ENCODE data around the gene TREH. TPM values are rescaled to one million over a fixed set of nuclear protein-coding genes. Genes with fewer than 3 reads are reported as not detected.
A peak's percentile ranks its signal among the peaks of the same experiment; 100 is the strongest.

Gene TREH
- total RNA-seq, 2 donors from 2014 or later = 2.0 TPM; not detected in 1

DNA sequence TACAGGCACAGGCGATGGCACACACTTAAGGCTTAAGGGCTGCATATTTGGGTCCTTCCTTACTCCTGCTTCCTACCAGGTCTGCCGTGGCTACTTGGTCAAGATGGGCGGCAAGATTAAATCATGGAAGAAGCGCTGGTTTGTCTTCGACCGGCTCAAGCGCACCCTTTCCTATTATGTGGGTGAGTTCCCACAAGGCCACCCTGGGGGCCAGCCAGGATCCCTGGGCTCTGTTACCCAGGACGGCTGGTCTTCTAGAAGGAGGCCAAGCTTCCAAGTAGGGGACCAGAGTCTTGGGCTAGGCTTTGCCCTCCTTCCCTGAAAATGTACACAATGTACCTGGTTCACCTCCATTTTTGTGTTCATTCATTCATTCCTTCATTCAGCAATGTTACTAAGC lies 29.1 kb downstream of the TREH start:
- H3K27ac ChIP-seq = no peak overlapping the region
- H3K36me3 ChIP-seq (replicated peaks in 1 of 2; ENCODE audit: insufficient read depth in 1 of 2, low read depth in 2 of 2) = peaks cover 0 to 2% of the 10 kb centered on the region in 2 donors
- no peaks in the 10 kb centered on the region for H3K27me3 ChIP-seq
- 96% methylated on average over 6 to 8 of the region's 8 CpGs for WGBS, 2 donors
- H3K9me3 ChIP-seq = no peaks in the 10 kb centered on the region
- H3K4me3 ChIP-seq = no peak overlapping the region
- intact Hi-C loops (cut with DNase I) = no loop called here
- no peak for TF ChIP-seq POLR2A (IDR thresholded peaks at IDR 0.05)
- TF ChIP-seq, protein P1, sequence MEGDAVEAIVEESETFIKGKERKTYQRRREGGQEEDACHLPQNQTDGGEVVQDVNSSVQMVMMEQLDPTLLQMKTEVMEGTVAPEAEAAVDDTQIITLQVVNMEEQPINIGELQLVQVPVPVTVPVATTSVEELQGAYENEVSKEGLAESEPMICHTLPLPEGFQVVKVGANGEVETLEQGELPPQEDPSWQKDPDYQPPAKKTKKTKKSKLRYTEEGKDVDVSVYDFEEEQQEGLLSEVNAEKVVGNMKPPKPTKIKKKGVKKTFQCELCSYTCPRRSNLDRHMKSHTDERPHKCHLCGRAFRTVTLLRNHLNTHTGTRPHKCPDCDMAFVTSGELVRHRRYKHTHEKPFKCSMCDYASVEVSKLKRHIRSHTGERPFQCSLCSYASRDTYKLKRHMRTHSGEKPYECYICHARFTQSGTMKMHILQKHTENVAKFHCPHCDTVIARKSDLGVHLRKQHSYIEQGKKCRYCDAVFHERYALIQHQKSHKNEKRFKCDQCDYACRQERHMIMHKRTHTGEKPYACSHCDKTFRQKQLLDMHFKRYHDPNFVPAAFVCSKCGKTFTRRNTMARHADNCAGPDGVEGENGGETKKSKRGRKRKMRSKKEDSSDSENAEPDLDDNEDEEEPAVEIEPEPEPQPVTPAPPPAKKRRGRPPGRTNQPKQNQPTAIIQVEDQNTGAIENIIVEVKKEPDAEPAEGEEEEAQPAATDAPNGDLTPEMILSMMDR (IDR thresholded peaks at IDR 0.05) = no peak
- DNase-seq (no peak), ATAC-seq (no peak)
- H3K4me1 ChIP-seq = no peaks in the 10 kb centered on the region

DNA sequence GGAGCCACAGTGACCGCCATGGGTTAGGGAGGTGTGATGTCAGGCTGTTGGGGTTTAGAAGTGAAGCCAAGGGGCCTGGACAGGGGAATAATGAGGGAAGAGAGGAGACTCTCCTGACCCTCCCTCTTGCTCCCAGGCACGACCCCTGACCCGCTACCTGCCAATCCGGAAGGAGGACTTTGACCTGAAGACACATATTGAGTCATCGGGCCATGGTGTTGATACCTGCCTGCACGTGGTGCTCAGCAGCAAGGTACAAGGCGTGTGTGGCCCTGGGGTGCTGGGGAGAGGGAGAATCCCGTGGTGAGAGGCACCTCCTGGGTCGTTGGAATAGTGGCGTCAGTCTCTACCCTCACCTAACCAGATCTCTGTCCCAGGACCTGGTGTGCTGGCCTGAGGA lies 29.5 kb downstream of the TREH start:
- intact Hi-C loops (cut with DNase I) = no loop called here

DNA sequence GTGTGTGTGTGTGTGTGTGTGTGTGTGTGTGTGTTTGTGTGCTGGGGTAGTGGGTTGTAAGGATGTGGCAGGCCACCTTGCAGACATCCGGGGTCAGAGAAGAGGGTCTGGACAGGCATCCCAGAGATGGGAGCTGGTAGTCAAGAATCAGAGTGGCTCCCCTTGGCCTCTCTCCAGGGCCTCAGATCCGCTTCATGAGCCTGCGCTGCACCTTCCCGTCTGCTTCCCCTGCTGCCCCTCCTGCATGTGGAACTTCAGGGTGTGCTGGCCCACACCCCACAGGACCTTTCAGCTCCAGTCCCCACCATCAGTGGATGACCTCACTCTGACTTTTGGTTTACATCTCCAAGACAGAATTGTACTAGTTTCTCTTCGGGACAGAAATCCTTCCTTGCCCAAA lies 31.2 kb downstream of the TREH start:
- intact Hi-C loops (cut with DNase I) = no loop called here
- H3K4me3 ChIP-seq = no peak overlapping the region
- H3K4me1 ChIP-seq = peaks cover 8% of the 10 kb centered on the region
- peaks cover 0 to 5% of the 10 kb centered on the region in 2 donors for H3K36me3 ChIP-seq (replicated peaks in 1 of 2; ENCODE audit: insufficient read depth in 1 of 2, low read depth in 2 of 2)
- TF ChIP-seq, protein P1 (IDR thresholded peaks at IDR 0.05) = no peak
- no peak for TF ChIP-seq POLR2A (IDR thresholded peaks at IDR 0.05)
- peak in 1 of 4 donors; percentile 11 for DNase-seq
- WGBS, 2 donors = 87 to 88% methylated on average over 5 of the region's 5 CpGs
- ATAC-seq = no peak
- H3K27ac ChIP-seq = no peak overlapping the region
- no peaks in the 10 kb centered on the region for H3K27me3 ChIP-seq
- no peaks in the 10 kb centered on the region for H3K9me3 ChIP-seq

More for the DNA sequence above, 29.5 kb downstream of the TREH start:
- Histone ChIP-seq H3K27me3 (no peaks in the 10 kb centered on the region), H3K4me3 (no peak overlapping the region), H3K36me3 (replicated peaks in 1 of 2; ENCODE audit: insufficient read depth in 1 of 2, low read depth in 2 of 2) (peaks cover 0 to 1% of the 10 kb centered on the region in 2 donors), H3K27ac (no peak overlapping the region), H3K4me1 (no peaks in the 10 kb centered on the region), H3K9me3 (no peaks in the 10 kb centered on the region)
- ATAC-seq = no peak
- no peak for DNase-seq
- 81 to 85% methylated on average over 10 of the region's 10 CpGs for WGBS, 2 donors
- TF ChIP-seq, protein P1 (IDR thresholded peaks at IDR 0.05) = no peak
- TF ChIP-seq POLR2A (IDR thresholded peaks at IDR 0.05) = no peak

DNA sequence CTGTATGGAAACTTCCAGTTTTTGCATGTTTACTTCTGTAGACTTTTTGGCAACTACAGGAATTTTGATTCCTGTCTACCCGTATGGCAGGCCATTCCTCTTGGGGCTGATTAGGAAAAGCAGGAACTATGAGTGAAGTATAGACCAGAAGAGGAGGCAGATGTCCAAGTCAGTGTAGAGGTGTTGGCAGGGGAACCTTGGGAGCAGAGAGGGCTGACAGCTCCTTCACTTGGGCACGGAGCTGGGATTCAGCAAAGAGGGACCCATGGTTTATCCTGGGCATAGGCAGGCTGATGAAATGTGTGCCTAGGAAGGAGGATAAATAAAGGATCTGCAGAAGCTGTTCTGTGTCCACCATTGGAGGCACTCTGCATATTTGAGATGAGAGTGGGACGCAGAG lies 33.1 kb downstream of the TREH start:
- peaks cover 27% of the 10 kb centered on the region for H3K4me1 ChIP-seq
- TF ChIP-seq POLR2A (IDR thresholded peaks at IDR 0.05) = no peak
- TF ChIP-seq, protein P1 (IDR thresholded peaks at IDR 0.05) = no peak
- DNase-seq (peak in 1 of 4 donors; percentile 1), ATAC-seq (no peak)
- H3K9me3 ChIP-seq = no peaks in the 10 kb centered on the region
- H3K27ac ChIP-seq = no peak overlapping the region
- no peaks in the 10 kb centered on the region for H3K27me3 ChIP-seq
- intact Hi-C loops (cut with DNase I) = no loop called here
- H3K4me3 ChIP-seq = no peak overlapping the region
- peaks cover 0 to 5% of the 10 kb centered on the region in 2 donors for H3K36me3 ChIP-seq (replicated peaks in 1 of 2; ENCODE audit: insufficient read depth in 1 of 2, low read depth in 2 of 2)
- 74 to 75% methylated on average over 3 of the region's 3 CpGs for WGBS, 2 donors

DNA sequence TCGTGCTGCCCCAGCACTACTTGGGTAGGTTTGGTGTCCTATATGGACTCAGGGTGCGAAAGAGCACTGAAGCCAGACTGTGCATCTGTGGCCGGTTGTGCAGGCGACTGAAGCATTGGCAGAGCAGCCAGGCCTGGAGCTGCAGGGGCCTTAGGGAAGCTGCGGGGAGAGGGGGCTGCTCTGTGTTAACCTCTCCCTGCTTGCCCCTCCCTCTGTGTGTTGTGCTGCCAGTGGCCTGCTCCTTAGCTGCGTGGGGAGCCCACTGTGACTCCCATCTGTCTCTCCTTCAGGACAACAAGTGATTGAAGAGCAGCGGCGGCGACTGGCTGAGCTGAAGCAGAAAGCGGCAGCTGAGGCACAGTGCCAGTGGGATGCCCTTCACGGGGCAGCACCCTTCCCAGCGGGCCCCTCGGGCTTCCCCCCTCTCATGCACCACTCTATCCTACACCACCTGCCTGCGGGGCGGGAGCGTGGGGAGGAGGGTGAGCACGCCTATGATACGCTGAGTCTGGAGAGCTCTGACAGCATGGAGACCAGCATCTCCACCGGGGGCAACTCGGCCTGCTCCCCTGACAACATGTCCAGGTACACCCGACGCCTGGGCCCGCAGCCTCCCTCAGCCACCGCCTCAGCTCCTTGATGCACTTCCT lies 34.3 kb downstream of the TREH start:
- Histone ChIP-seq H3K9me3 (no peaks in the 10 kb centered on the region), H3K4me1 (peaks cover 39% of the 10 kb centered on the region), H3K4me3 (no peak overlapping the region), H3K36me3 (replicated peaks in 1 of 2; ENCODE audit: insufficient read depth in 1 of 2, low read depth in 2 of 2) (peaks cover 0 to 5% of the 10 kb centered on the region in 2 donors), H3K27ac (no peak overlapping the region), H3K27me3 (no peaks in the 10 kb centered on the region)
- ATAC-seq (no peak), DNase-seq (no peak)
- 92 to 95% methylated on average over 22 to 24 of the region's 24 CpGs for whole genome bisulfite sequencing, 2 donors
- no peak for TF ChIP-seq POLR2A (IDR thresholded peaks at IDR 0.05)
- TF ChIP-seq, protein P1 (IDR thresholded peaks at IDR 0.05) = no peak
- intact Hi-C loops (cut with DNase I) = no loop called here

Data from body of pancreas (tissue), 4 donors.